GM12878 (cell line): ENCODE measurements around the gene HJURP. TPM values are rescaled to one million over a fixed set of nuclear protein-coding genes. Genes with fewer than 3 reads are reported as not detected.

Experiments
- ATAC-seq: fragments of 200-7000 bp; cut with Tn5 transposase; 3 replicates; pipeline ENCODE4 v1.9.1; 2020; ENCODE audit warnings: mild to moderate bottlenecking, moderate library complexity
- BruUV-seq: library from RNA; stranded (reverse); fragments of 400-500 nt; replicated peaks from 2 replicates; lab custom pipeline; 2021; lab: Mats Ljungman, UMichigan
- CTCF ChIA-PET: fragments of 300-600 bp; sonication (Branson Sonifier 250); formaldehyde crosslinking; extraction: SDS; loops from one replicate; lab custom pipeline; 2021; ENCODE audit warnings: inconsistent platforms; lab: Yijun Ruan, JAX
- POLR2A ChIA-PET: fragments of 350-600 bp; formaldehyde crosslinking; extraction: SDS; loops from one replicate; lab custom pipeline; 2021; ENCODE audit warnings: inconsistent platforms; lab: Charles Lee
- RAD21 ChIA-PET: fragments of 300-600 bp; sonication (Branson Sonifier 250); formaldehyde crosslinking; loops from one replicate; lab custom pipeline; 2023; ENCODE audit warnings: antibody characterized with exemption; ENCODE audit not compliant: unreplicated experiment; lab: Charles Lee
- SMC1A ChIA-PET: fragments of 300-600 bp; sonication (Branson Sonifier 250); formaldehyde crosslinking; loops from one replicate; lab custom pipeline; 2023; ENCODE audit not compliant: unreplicated experiment, uncharacterized antibody; lab: Charles Lee
- DNase-seq: peaks from one replicate; pipeline ENCODE4 v3.0.0-alpha.2; 2011; ENCODE audit warnings: low read depth, low spot score
- FAIRE-seq: peaks from 3 replicates; lab custom pipeline; 2011; peaks lifted over from hg19 to GRCh38; lab: Jason Lieb, UNC
- H2AFZ ChIP-seq: 2 replicates; pipeline ENCODE4 v1.6.0; 2011; ENCODE audit warnings: low read depth, low read length, control low read depth; ENCODE audit not compliant: control insufficient read depth
- H3K27ac ChIP-seq: 2 replicates; pipeline ENCODE4 v1.5.1; 2011; ENCODE audit warnings: control low read depth; ENCODE audit not compliant: control insufficient read depth, insufficient read depth
- H3K27me3 ChIP-seq, 2 experiments: replicated peaks in 1 of 2; 2 replicates each; pipeline versions ENCODE4 v1.6.0 to v1.6.1; 2011; ENCODE audit warnings: low read length in 1 of 2; ENCODE audit not compliant: control insufficient read depth in 2 of 2, insufficient read depth in 2 of 2
- H3K36me3 ChIP-seq, 2 experiments: 2 replicates each; pipeline ENCODE4 v1.5.1; 2011; ENCODE audit warnings: low read length in 1 of 2; ENCODE audit not compliant: control insufficient read depth in 2 of 2, insufficient read depth in 2 of 2
- H3K4me1 ChIP-seq: 2 replicates; pipeline ENCODE4 v1.6.1; 2011; ENCODE audit warnings: mild to moderate bottlenecking, low read length, moderate library complexity, mixed read lengths; ENCODE audit not compliant: control insufficient read depth, insufficient read depth
- H3K4me2 ChIP-seq: 2 replicates; pipeline ENCODE4 v1.6.0; 2011; ENCODE audit warnings: control low read depth; ENCODE audit not compliant: control insufficient read depth, insufficient read depth
- H3K4me3 ChIP-seq: fragments of 200-600 bp; sonication (generic); 2 replicates; pipeline ENCODE4 v1.5.1; 2016
- H3K79me2 ChIP-seq: 2 replicates; pipeline ENCODE4 v1.6.0; 2011; ENCODE audit warnings: low read length; ENCODE audit not compliant: control insufficient read depth, insufficient read depth
- H3K9ac ChIP-seq: 2 replicates; pipeline ENCODE4 v1.8.0; 2011; ENCODE audit warnings: low read length, control low read depth, mixed read lengths; ENCODE audit not compliant: control insufficient read depth, insufficient read depth
- H3K9me3 ChIP-seq: replicated peaks from 3 replicates; pipeline ENCODE4 v1.5.1; 2011; ENCODE audit warnings: mild to moderate bottlenecking, low read length; ENCODE audit not compliant: control insufficient read depth, insufficient read depth
- H4K20me1 ChIP-seq: 2 replicates; pipeline ENCODE4 v1.6.0; 2011; ENCODE audit not compliant: control insufficient read depth, insufficient read depth
- FOXM1 ChIP-seq: IDR thresholded peaks from 2 replicates; pipeline ENCODE4 v1.6.1; 2012; ENCODE audit warnings: low read depth, mild to moderate bottlenecking, inconsistent platforms, low read length, moderate library complexity
- HDAC2 ChIP-seq: fragments of 200-600 bp; sonication (generic); IDR thresholded peaks from 2 replicates; pipeline ENCODE4 v1.6.1; 2017
- MYC ChIP-seq: IDR thresholded peaks from 2 replicates; pipeline ENCODE4 v1.6.1; 2011; ENCODE audit warnings: mild to moderate bottlenecking, low read length, moderate library complexity, inconsistent platforms; ENCODE audit not compliant: insufficient read depth, insufficient replicate concordance, insufficient read length, severe bottlenecking
- NFXL1 ChIP-seq: fragments of 450-650 bp; IDR thresholded peaks from 2 replicates; pipeline ENCODE4 v1.6.1; 2017; ENCODE audit warnings: antibody characterized with exemption, mild to moderate bottlenecking, borderline replicate concordance
- POLR2AphosphoS5 ChIP-seq: IDR thresholded peaks from 2 replicates; pipeline ENCODE4 v1.6.1; 2011; ENCODE audit warnings: mild to moderate bottlenecking, low read length, inconsistent platforms
- RELB ChIP-seq: fragments of 450-650 bp; IDR thresholded peaks from 2 replicates; pipeline ENCODE4 v1.6.1; 2017; ENCODE audit warnings: low read depth, mild to moderate bottlenecking, moderate library complexity
- SPI1 ChIP-seq: IDR thresholded peaks from 2 replicates; pipeline ENCODE4 v1.6.1; 2011; ENCODE audit warnings: low read depth, mild to moderate bottlenecking, low read length, moderate library complexity, borderline replicate concordance; ENCODE audit not compliant: insufficient read depth
- TARDBP ChIP-seq: IDR thresholded peaks from 2 replicates; pipeline ENCODE4 v1.6.1; 2016; ENCODE audit warnings: borderline replicate concordance
- TCF12 ChIP-seq: IDR thresholded peaks from 2 replicates; pipeline ENCODE4 v1.6.1; 2011; ENCODE audit warnings: low read depth, mild to moderate bottlenecking, low read length
- ZBTB11 ChIP-seq: fragments of 450-650 bp; formaldehyde crosslinking; IDR thresholded peaks from 2 replicates; pipeline ENCODE4 v1.5.0; 2022; ENCODE audit warnings: mild to moderate bottlenecking, missing genetic modification characterization
- WGBS: methylation state at CpG from one replicate; pipeline ENCODE4 v1.1.6; 2016; ENCODE audit warnings: low lambda C conversion rate; ENCODE audit not compliant: insufficient replicate concordance, insufficient coverage; ENCODE audit errors: missing lambda C conversion rate; 5-methylcytosine and 5-hydroxymethylcytosine counted together
- in situ Hi-C: fragments of 300-500 bp; cut with MboI; formaldehyde crosslinking; loops from 9 replicates; pipeline ENCODE4 v1.14.3; 2018; ENCODE audit warnings: mixed read lengths
- intact Hi-C: fragments of 100-400 bp; cut with micrococcal nuclease; formaldehyde crosslinking; loops from one replicate; pipeline ENCODE4 v1.14.2; 2022; ENCODE audit not compliant: unreplicated experiment
- polyA plus RNA-seq, 11 experiments: library from polyadenylated mRNA; depleted of rRNA in 4 of 11; unstranded in 6 of 11; stranded (reverse) in 5 of 11; fragments of >200 nt; fragmentation: Nextera tagmentation in 4 of 11; fragmentation: Illumina TruSeq in 1 of 11; extraction: Ambion mirVana in 4 of 11; extraction: Trizol in 1 of 11; gene quantifications; 1 replicate in 1 of 11; 2 replicates in 10 of 11; pipeline versions ENCODE4 v1.2.1 to v1.2.3, GENCODE V29; 2011 to 2016; ENCODE audit warnings: inconsistent platforms in 2 of 11, missing spikeins in 2 of 11, low read depth in 1 of 11
- total RNA-seq, 4 experiments: library from RNA; depleted of rRNA in 3 of 4; stranded (reverse); fragments of >200 nt in 3 of 4; fragmentation: Illumina TruSeq in 1 of 4; extraction: Trizol in 1 of 4; gene quantifications; 2 replicates each; pipeline versions ENCODE4 v1.2.1 to v1.2.3, GENCODE V29; 2013 to 2021
- TF ChIP-seq, protein P1 (sequence below): fragments of 450-650 bp; formaldehyde crosslinking; IDR thresholded peaks from 2 replicates; pipeline ENCODE4 v1.4.0; 2022; ENCODE audit warnings: mild to moderate bottlenecking, moderate library complexity

HJURP gene
- total and polyA plus RNA-seq, 10 of the 15 experiments (the other 5 are each of a cell fraction or from before 2014, with no cell fraction given) = 12.7 to 68.9 (median 44.4) TPM

DNA sequence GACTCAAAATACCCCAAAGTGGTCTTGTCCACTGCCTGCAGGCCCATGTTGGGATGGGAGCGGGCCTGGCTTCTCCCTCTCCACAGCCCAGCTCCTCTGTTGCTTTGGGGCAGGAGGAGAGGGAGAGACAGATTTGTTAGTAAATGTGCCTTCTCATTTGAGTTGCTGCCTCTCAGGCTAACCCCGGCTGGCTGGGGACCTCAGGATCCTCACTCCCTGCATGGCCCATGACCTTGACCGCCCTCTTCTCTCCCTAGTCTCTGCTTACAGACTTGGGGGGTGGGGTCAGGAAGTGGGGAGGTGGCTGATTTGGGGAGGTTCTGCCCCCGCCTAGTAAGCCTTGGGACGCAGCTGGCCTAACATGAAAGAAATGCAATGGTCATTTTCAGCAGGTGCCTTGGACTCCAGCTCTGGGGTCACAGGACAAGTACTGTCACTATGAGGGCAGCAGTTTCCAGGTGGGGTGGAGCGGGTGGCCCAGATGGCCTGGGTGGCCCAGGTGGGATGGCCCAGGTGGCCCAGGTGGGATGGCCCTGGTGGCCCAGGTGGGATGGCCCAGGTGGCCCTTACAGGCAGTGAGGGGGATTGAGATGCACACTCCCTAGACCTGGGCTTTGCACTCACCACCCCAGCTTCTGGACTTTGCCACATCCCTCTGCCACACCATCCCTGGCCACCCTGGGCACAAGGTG, 24.1 kb downstream of the HJURP start:
- peaks cover 9 to 10% of the 10 kb centered on the region in 2 experiments; a peak in 3 of 4 replicates for H3K36me3 ChIP-seq
- H3K79me2 ChIP-seq = no peaks in the 10 kb centered on the region
- no peak overlapping the region for H3K9ac ChIP-seq
- FAIRE-seq = no peak
- H3K4me1 ChIP-seq = no peaks in the 10 kb centered on the region
- WGBS = 77% methylated on average over 6 of the region's 6 CpGs
- BruUV-seq = no TSS peak
- in situ Hi-C loops = no loop called here
- ATAC-seq = no peak
- CTCF ChIA-PET = no interaction called here
- POLR2A ChIA-PET = no interaction called here
- H3K4me2 ChIP-seq = no peak overlapping the region
- SMC1A ChIA-PET = interaction anchor here (0.9 kb wide), 1 partner anchor 10 kb away, joined by 3 read pairs; no protein-coding TSS in a partner anchor
- RAD21 ChIA-PET = no interaction called here
- no peaks in the 10 kb centered on the region for H4K20me1 ChIP-seq
- H3K27ac ChIP-seq = no peak overlapping the region
- no peak for DNase-seq
- no peaks in the 10 kb centered on the region for H3K9me3 ChIP-seq
- intact Hi-C loops = no loop called here
- no peak for TF ChIP-seq RELB
- TF ChIP-seq TARDBP = no peak
- TF ChIP-seq, protein P1, sequence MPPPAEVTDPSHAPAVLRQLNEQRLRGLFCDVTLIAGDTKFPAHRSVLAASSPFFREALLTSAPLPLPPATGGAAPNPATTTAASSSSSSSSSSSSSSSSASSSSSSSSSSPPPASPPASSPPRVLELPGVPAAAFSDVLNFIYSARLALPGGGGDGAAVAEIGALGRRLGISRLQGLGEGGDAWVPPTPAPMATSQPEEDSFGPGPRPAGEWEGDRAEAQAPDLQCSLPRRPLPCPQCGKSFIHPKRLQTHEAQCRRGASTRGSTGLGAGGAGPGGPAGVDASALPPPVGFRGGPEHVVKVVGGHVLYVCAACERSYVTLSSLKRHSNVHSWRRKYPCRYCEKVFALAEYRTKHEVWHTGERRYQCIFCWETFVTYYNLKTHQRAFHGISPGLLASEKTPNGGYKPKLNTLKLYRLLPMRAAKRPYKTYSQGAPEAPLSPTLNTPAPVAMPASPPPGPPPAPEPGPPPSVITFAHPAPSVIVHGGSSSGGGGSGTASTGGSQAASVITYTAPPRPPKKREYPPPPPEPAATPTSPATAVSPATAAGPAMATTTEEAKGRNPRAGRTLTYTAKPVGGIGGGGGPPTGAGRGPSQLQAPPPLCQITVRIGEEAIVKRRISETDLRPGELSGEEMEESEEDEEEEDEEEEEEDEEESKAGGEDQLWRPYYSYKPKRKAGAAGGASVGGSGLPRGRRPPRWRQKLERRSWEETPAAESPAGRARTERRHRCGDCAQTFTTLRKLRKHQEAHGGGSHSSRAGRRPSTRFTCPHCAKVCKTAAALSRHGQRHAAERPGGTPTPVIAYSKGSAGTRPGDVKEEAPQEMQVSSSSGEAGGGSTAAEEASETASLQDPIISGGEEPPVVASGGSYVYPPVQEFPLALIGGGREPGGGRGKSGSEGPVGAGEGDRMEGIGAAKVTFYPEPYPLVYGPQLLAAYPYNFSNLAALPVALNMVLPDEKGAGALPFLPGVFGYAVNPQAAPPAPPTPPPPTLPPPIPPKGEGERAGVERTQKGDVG (CRISPR knock-in tag) = no peak
- TF ChIP-seq SPI1 = no peak
- TF ChIP-seq FOXM1 = no peak
- no peak for TF ChIP-seq ZBTB11 (CRISPR knock-in tag)
- TF ChIP-seq MYC = no peak
- no peak for TF ChIP-seq NFXL1
- no peak for TF ChIP-seq HDAC2
- no peak for TF ChIP-seq TCF12
- TF ChIP-seq POLR2AphosphoS5 = no peak
- H2AFZ ChIP-seq = no peak overlapping the region
- no peak overlapping the region for H3K4me3 ChIP-seq
- no peaks in the 10 kb centered on the region for H3K27me3 ChIP-seq
